SK-N-MC (cell line): Measurements from ENCODE around the gene TOMM40L.

Experiments
- EZH2 ChIP-seq: fragments of 200-600 bp; sonication (generic); IDR thresholded peaks from one replicate; pipeline ENCODE4 v1.6.1; 2017; ENCODE audit warnings: antibody characterized with exemption
- FOXP2 ChIP-seq: optimal IDR thresholded peaks from 2 replicates; pipeline ENCODE3; 2011; ENCODE audit warnings: mild to moderate bottlenecking, moderate library complexity; ENCODE audit not compliant: insufficient read depth; ENCODE audit errors: extremely low read length, control extremely low read depth
- POLR2AphosphoS5 ChIP-seq: IDR thresholded peaks from 2 replicates; pipeline ENCODE4 v1.6.1; 2012; ENCODE audit warnings: mild to moderate bottlenecking, low read depth, low read length, borderline replicate concordance

GRCh38 chr1:161207173-161207572, 18.7 kb upstream of the TOMM40L start:
- no peak for TF ChIP-seq POLR2AphosphoS5
- no peak for TF ChIP-seq EZH2
- no peak for TF ChIP-seq FOXP2
